Measurements from ENCODE around the gene SPINK4. TPM values are rescaled to one million over a fixed set of nuclear protein-coding genes. Genes with fewer than 3 reads are reported as not detected.

Gene SPINK4
- total and polyA plus RNA-seq, 3 experiments from 2014 or later = not detected

GRCh38 chr9:33223696-33224095, 16.3 kb upstream of the SPINK4 start:
- H3K4me1 ChIP-seq (ENCODE audit: insufficient read depth, low read length) = no peaks in the 10 kb centered on the region
- no peak overlapping the region for H3K4me3 ChIP-seq (ENCODE audit: low read length)
- Mint-ChIP-seq H3K27ac (peak overlapping the region in 1 of 8 donors; percentile 46), H3K4me1 (peaks cover 12 to 23% (median 21%) of the 10 kb centered on the region in 3 donors), H3K36me3 (no peaks in the 10 kb centered on the region), H3K27me3 (peaks cover 0 to 10% of the 10 kb centered on the region in 2 donors), H3K4me3 (no peak overlapping the region), H3K9me3 (no peaks in the 10 kb centered on the region)
- ChIA-PET CTCF (interaction anchor here (1.3 kb wide), 1 partner anchor 142 kb away, joined by 4 read pairs; no protein-coding TSS in a partner anchor), POLR2A (no interaction called here)
- H3K27me3 ChIP-seq (ENCODE audit: insufficient read depth, low read length, poor library complexity, severe bottlenecking) = no peaks in the 10 kb centered on the region
- no peak for DNase-seq
- H3K9me3 ChIP-seq (ENCODE audit: low read length) = no peaks in the 10 kb centered on the region
- no peak overlapping the region for H3K27ac ChIP-seq (ENCODE audit: low read depth, low read length)
- H3K36me3 ChIP-seq (ENCODE audit: insufficient read depth, low read length) = no peaks in the 10 kb centered on the region

- H3K36me3 Mint-ChIP-seq = no peaks in the 10 kb centered on the region
- no peak overlapping the region for H3K4me3 Mint-ChIP-seq
- no peaks in the 10 kb centered on the region for H3K36me3 ChIP-seq (ENCODE audit: insufficient read depth, low read length)
- no peaks in the 10 kb centered on the region for H3K27me3 ChIP-seq (ENCODE audit: insufficient read depth, low read length, poor library complexity, severe bottlenecking)
- H3K27ac ChIP-seq (ENCODE audit: low read depth, low read length) = no peak overlapping the region
- no peaks in the 10 kb centered on the region for H3K4me1 ChIP-seq (ENCODE audit: insufficient read depth, low read length)
- peak; percentile 48 to 70 (median 58) for DNase-seq
- H3K4me1 Mint-ChIP-seq = peaks cover 12 to 21% (median 20%) of the 10 kb centered on the region in 3 donors
- H3K27ac Mint-ChIP-seq = peak overlapping the region in 1 of 8 donors; percentile 52
- no peaks in the 10 kb centered on the region for H3K9me3 ChIP-seq (ENCODE audit: low read length)
- POLR2A ChIA-PET = interaction anchor here (0.7 kb wide), 1 partner anchor 150 kb away, joined by 5 read pairs; no protein-coding TSS in a partner anchor
- no peaks in the 10 kb centered on the region for H3K9me3 Mint-ChIP-seq
- no peak overlapping the region for H3K4me3 ChIP-seq (ENCODE audit: low read length)
- H3K27me3 Mint-ChIP-seq = peaks cover 0 to 10% of the 10 kb centered on the region in 2 donors
- CTCF ChIA-PET = interaction anchor here (0.6 to 2.1 kb wide), 23 partner anchors 11 to 196 kb away, joined by 3 to 24 read pairs (median 3); partner anchors contain the start of genes B4GALT1 and SPINK4
These were observed 14.4 kb upstream of the SPINK4 start for GRCh38 chr9:33225319-33226147.

DNA sequence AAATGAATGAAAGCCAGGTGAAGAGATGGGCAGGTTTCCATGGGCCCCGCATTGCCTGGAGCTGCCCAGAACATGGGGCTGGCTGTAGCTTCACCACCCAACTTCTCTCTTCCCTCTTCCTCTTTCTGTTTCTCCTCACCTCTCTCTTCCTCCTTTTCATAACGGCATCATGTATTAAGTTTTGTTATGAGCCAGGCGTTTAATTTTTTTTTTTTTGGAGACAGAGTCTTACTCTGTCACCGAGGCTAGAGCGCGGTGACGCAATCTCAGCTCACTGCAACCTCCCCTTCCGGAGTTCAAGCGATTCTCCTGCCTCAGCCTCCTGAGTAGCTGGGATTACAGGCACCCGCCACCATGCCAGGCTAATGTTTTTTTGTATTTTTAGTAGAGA, 13.0 kb upstream of the SPINK4 start:
- peaks cover 3 to 10% of the 10 kb centered on the region in 2 donors for H3K27me3 Mint-ChIP-seq
- Histone ChIP-seq H3K4me3 (ENCODE audit: low read length) (no peak overlapping the region), H3K9me3 (ENCODE audit: low read length) (no peaks in the 10 kb centered on the region), H3K27me3 (ENCODE audit: insufficient read depth, low read length, poor library complexity, severe bottlenecking) (no peaks in the 10 kb centered on the region), H3K27ac (ENCODE audit: low read depth, low read length) (no peak overlapping the region), H3K4me1 (ENCODE audit: insufficient read depth, low read length) (no peaks in the 10 kb centered on the region), H3K36me3 (ENCODE audit: insufficient read depth, low read length) (no peaks in the 10 kb centered on the region)
- H3K4me1 Mint-ChIP-seq = peaks cover 3 to 10% (median 6%) of the 10 kb centered on the region in 3 donors
- H3K9me3 Mint-ChIP-seq = no peaks in the 10 kb centered on the region
- H3K4me3 Mint-ChIP-seq = no peak overlapping the region
- DNase-seq = no peak
- POLR2A ChIA-PET = no interaction called here
- no peaks in the 10 kb centered on the region for H3K36me3 Mint-ChIP-seq
- CTCF ChIA-PET = interaction anchor here (1.0 to 2.1 kb wide), 8 partner anchors 12 to 147 kb away, joined by 3 to 24 read pairs (median 3); no protein-coding TSS in a partner anchor
- H3K27ac Mint-ChIP-seq = no peak overlapping the region

DNA sequence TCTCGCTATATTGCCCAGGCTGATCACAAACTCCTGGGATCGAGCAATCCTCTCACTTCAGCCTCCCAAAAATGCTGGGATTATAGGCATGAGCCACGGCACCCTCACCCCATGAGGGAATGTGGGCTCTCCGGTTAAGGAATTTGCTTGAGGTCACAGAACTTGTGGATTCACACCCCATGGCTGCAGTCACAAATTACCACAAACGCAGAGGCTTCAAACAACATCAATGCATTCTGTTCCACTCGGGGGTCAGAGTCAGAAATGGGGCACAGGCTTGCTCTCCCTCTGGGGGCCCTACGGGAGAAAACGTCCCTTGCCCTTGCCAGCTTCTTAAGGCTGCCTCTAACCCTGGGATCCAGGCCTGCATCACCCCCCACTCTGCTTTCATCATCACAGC, 12.2 kb upstream of the SPINK4 start:
- no peak for DNase-seq
- H3K27ac Mint-ChIP-seq = no peak overlapping the region
- ChIA-PET CTCF (interaction anchor here (2.0 kb wide), 1 partner anchor 146 kb away, joined by 7 read pairs; no protein-coding TSS in a partner anchor), POLR2A (no interaction called here)
- Histone ChIP-seq H3K27me3 (ENCODE audit: insufficient read depth, low read length, poor library complexity, severe bottlenecking) (no peaks in the 10 kb centered on the region), H3K4me3 (ENCODE audit: low read length) (no peak overlapping the region), H3K4me1 (ENCODE audit: insufficient read depth, low read length) (no peaks in the 10 kb centered on the region), H3K27ac (ENCODE audit: low read depth, low read length) (no peak overlapping the region), H3K9me3 (ENCODE audit: low read length) (no peaks in the 10 kb centered on the region), H3K36me3 (ENCODE audit: insufficient read depth, low read length) (no peaks in the 10 kb centered on the region)
- H3K36me3 Mint-ChIP-seq = no peaks in the 10 kb centered on the region
- H3K27me3 Mint-ChIP-seq = peaks cover 3 to 8% of the 10 kb centered on the region in 2 donors
- no peaks in the 10 kb centered on the region for H3K9me3 Mint-ChIP-seq
- H3K4me1 Mint-ChIP-seq = peaks cover 3 to 10% (median 6%) of the 10 kb centered on the region in 3 donors
- no peak overlapping the region for H3K4me3 Mint-ChIP-seq

DNA sequence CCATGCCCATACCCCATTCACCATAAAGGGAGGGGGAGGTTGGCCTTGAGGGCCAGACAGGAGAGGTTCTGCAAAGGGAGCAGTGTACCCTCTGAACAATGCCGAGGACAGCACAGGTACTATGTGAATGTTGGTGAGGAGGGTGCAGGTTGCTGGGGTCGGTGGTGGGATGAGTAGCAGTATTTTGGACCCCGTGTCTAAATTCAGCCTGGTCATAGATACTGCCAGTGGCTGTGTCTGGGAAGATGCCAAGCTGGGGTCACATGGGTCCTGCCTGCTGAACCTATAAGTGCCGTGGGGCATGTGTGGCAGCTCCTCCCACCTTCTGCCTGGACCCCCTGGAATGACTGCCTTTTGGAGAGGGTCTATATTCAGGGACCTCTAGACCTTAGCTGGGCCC, 11.4 kb upstream of the SPINK4 start:
- H3K27ac Mint-ChIP-seq = peak overlapping the region in 1 of 8 donors; percentile 71
- H3K4me3 Mint-ChIP-seq = no peak overlapping the region
- H3K4me1 Mint-ChIP-seq = peaks cover 3 to 10% (median 6%) of the 10 kb centered on the region in 3 donors
- Histone ChIP-seq H3K27me3 (ENCODE audit: insufficient read depth, low read length, poor library complexity, severe bottlenecking) (no peaks in the 10 kb centered on the region), H3K4me3 (ENCODE audit: low read length) (no peak overlapping the region), H3K27ac (ENCODE audit: low read depth, low read length) (no peak overlapping the region), H3K4me1 (ENCODE audit: insufficient read depth, low read length) (no peaks in the 10 kb centered on the region), H3K9me3 (ENCODE audit: low read length) (no peaks in the 10 kb centered on the region), H3K36me3 (ENCODE audit: insufficient read depth, low read length) (no peaks in the 10 kb centered on the region)
- peaks cover 4 to 8% of the 10 kb centered on the region in 2 donors for H3K27me3 Mint-ChIP-seq
- CTCF ChIA-PET = no interaction called here
- no peak for DNase-seq
- no peaks in the 10 kb centered on the region for H3K9me3 Mint-ChIP-seq
- POLR2A ChIA-PET = no interaction called here
- no peaks in the 10 kb centered on the region for H3K36me3 Mint-ChIP-seq

DNA sequence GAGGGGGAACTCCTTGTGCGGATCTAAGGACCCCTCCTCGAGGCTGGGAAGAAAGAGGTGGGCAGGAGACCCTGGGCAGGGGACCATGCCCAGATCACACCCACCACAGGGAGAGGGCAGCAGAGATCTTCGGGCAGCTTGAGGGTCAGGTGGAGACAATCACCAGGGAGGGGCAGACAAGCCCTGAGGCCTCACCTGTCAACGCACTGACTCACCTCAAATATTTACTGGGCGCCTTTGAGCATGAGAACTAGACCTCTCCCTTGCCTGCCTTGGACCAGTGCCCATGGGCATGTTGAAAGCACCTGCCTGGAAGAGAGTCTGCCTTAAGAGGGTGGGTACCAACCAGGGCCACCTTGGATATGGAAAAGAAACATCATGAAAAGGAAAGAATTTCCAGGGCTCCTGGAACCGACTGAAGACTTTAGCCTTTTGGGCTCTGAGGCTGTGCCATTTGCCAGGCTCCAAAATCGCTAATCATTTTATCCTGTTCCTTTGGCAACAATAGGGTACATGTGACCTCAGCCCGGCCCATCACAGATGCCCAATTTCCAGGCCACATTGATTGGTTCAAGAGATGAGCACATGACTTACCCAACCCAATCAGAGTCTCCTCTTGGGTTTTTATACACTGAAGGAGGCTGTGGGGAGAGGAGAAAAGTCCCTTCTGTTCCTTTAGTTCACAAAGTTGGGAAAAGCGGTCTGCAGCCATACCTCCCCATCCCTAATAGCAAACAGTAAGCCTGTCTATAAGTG, 10.4 kb upstream of the SPINK4 start:
- no peaks in the 10 kb centered on the region for H3K9me3 ChIP-seq (ENCODE audit: low read length)
- Mint-ChIP-seq H3K36me3 (peaks cover 0 to under 1% (median 0%) of the 10 kb centered on the region in 3 donors), H3K27me3 (peaks cover 4 to 8% of the 10 kb centered on the region in 2 donors), H3K27ac (peak overlapping the region in 1 of 8 donors; percentile 31), H3K9me3 (no peaks in the 10 kb centered on the region), H3K4me3 (no peak overlapping the region), H3K4me1 (peaks cover 3 to 10% (median 6%) of the 10 kb centered on the region in 3 donors)
- H3K36me3 ChIP-seq (ENCODE audit: insufficient read depth, low read length) = no peaks in the 10 kb centered on the region
- no peak overlapping the region for H3K4me3 ChIP-seq (ENCODE audit: low read length)
- no peak for DNase-seq
- H3K4me1 ChIP-seq (ENCODE audit: insufficient read depth, low read length) = no peaks in the 10 kb centered on the region
- POLR2A ChIA-PET = no interaction called here
- CTCF ChIA-PET = no interaction called here
- no peak overlapping the region for H3K27ac ChIP-seq (ENCODE audit: low read depth, low read length)
- no peaks in the 10 kb centered on the region for H3K27me3 ChIP-seq (ENCODE audit: insufficient read depth, low read length, poor library complexity, severe bottlenecking)

DNA sequence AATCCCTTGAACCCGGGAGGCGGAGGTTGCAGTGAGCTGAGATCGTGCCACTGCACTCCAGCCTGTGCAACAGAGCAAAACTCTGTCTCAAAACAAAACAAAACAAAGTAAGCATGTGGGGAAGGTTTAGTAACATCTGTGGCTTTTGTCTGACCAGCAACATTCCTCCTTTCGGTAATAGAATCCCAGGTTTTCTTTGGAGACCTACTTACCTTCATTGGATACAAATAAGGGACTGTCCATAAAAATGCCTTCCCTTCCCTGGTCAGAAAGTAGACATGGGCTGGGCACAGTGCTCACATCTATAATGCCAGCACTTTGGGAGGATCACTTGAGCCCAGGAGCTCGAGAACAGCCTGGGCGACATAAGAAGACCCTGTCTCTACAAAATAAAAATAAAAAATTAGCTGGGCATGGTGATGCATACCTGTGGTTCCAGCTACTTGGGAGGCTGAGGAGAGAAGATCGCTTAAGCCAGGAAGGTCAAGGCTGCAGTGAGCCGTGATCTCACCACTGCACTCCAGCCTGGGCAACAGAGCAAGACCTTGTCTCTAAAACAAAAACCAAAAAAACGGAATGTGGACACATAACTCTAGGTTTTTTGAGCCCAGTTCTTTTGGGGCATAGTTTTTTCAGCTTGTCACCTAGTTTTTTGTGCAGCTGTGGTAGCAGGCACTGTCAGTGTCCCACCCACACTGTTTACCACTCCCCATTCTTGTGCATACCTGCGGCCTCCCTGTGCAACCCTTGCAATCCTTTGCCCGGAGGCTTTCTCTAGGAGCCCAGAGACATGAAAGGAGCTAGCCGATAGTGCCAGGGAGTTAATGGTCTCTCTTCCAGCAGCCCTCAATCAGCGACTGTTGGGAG, 9.0 kb upstream of the SPINK4 start:
- H3K36me3 Mint-ChIP-seq = peaks cover 0 to 4% (median 0%) of the 10 kb centered on the region in 3 donors
- H3K27me3 Mint-ChIP-seq = peaks cover 6 to 7% of the 10 kb centered on the region in 2 donors
- H3K36me3 ChIP-seq (ENCODE audit: insufficient read depth, low read length) = no peaks in the 10 kb centered on the region
- H3K9me3 ChIP-seq (ENCODE audit: low read length) = no peaks in the 10 kb centered on the region
- H3K4me3 ChIP-seq (ENCODE audit: low read length) = no peak overlapping the region
- no peaks in the 10 kb centered on the region for H3K27me3 ChIP-seq (ENCODE audit: insufficient read depth, low read length, poor library complexity, severe bottlenecking)
- ChIA-PET POLR2A (no interaction called here), CTCF (no interaction called here)
- H3K4me1 ChIP-seq (ENCODE audit: insufficient read depth, low read length) = no peaks in the 10 kb centered on the region
- no peak overlapping the region for H3K27ac Mint-ChIP-seq
- H3K4me3 Mint-ChIP-seq = no peak overlapping the region
- no peaks in the 10 kb centered on the region for H3K9me3 Mint-ChIP-seq
- no peak overlapping the region for H3K27ac ChIP-seq (ENCODE audit: low read depth, low read length)
- no peak for DNase-seq
- peaks cover 0 to under 1% (median 0%) of the 10 kb centered on the region in 3 donors for H3K4me1 Mint-ChIP-seq

All from CD8-positive, alpha-beta memory T cell (primary cell).